Caco-2 (cell line): ENCODE results near the gene DYNAP. TPM values are rescaled to one million over a fixed set of nuclear protein-coding genes. Genes with fewer than 3 reads are reported as not detected.
A peak's percentile ranks its signal among the peaks of the same experiment; 100 is the strongest.

Source experiments
- BruUV-seq: library from RNA; stranded (reverse); fragments of 400-500 nt; replicated peaks from 2 replicates; lab custom pipeline; 2021; lab: Mats Ljungman, UMichigan
- CTCF ChIA-PET: fragments of 300-600 bp; sonication (Branson Sonifier 250); formaldehyde crosslinking; loops from one replicate; lab custom pipeline; 2022; ENCODE audit warnings: antibody characterized with exemption; lab: Charles Lee
- POLR2A ChIA-PET: fragments of 300-600 bp; sonication (Branson Sonifier 250); formaldehyde crosslinking; loops from one replicate; lab custom pipeline; 2022; ENCODE audit warnings: antibody characterized with exemption; lab: Charles Lee
- DNase-seq, 2 experiments: peaks; one replicate each; pipeline versions ENCODE4 v3.0.0 to v3.0.0-alpha.2; 2020 to 2022
- H3K27me3 ChIP-seq: replicated peaks from 2 replicates; pipeline ENCODE4 v1.6.0; 2011; ENCODE audit warnings: low read length; ENCODE audit not compliant: control insufficient read depth, insufficient read depth
- H3K36me3 ChIP-seq: 2 replicates; pipeline ENCODE4 v1.5.1; 2011; ENCODE audit warnings: low read length; ENCODE audit not compliant: control insufficient read depth, insufficient read depth
- H3K4me1 ChIP-seq: fragments of 250-450 bp; sonication (Bioruptor Pico); 2 replicates; pipeline ENCODE4 v1.5.1; 2020; ENCODE audit warnings: mild to moderate bottlenecking
- H3K4me3 ChIP-seq: 2 replicates; pipeline ENCODE4 v1.5.1; 2011; ENCODE audit warnings: low read depth, mild to moderate bottlenecking, control low read depth, low read length
- H3K9me3 ChIP-seq: fragments of 250-450 bp; sonication (Bioruptor Pico); 2 replicates; pipeline ENCODE4 v1.5.1; 2020; ENCODE audit warnings: mild to moderate bottlenecking, moderate library complexity
- H3K27ac Mint-ChIP-seq: one replicate; pipeline ENCODE4 v1.8.0; 2022; ENCODE audit warnings: mixed read lengths; ENCODE audit not compliant: unreplicated experiment
- H3K27me3 Mint-ChIP-seq: one replicate; pipeline ENCODE4 v1.8.0; 2022; ENCODE audit warnings: mixed read lengths; ENCODE audit not compliant: insufficient read depth, unreplicated experiment
- H3K36me3 Mint-ChIP-seq: one replicate; pipeline ENCODE4 v1.8.0; 2022; ENCODE audit warnings: mild to moderate bottlenecking, mixed read lengths; ENCODE audit not compliant: insufficient read depth, unreplicated experiment
- H3K4me1 Mint-ChIP-seq: one replicate; pipeline ENCODE4 v1.8.0; 2022; ENCODE audit warnings: low read depth, mixed read lengths; ENCODE audit not compliant: unreplicated experiment
- H3K4me3 Mint-ChIP-seq: one replicate; pipeline ENCODE4 v1.8.0; 2022; ENCODE audit warnings: mild to moderate bottlenecking, moderate library complexity, mixed read lengths; ENCODE audit not compliant: unreplicated experiment
- H3K9me3 Mint-ChIP-seq: one replicate; pipeline ENCODE4 v1.8.0; 2022; ENCODE audit warnings: mixed read lengths; ENCODE audit not compliant: unreplicated experiment
- CTCF ChIP-seq, 2 experiments: fragments of 200-600 bp in 1 of 2; IDR thresholded peaks; 1 replicate in 1 of 2; 2 replicates in 1 of 2; pipeline versions ENCODE4 v1.5.1 to v1.8.0; 2011 to 2022; ENCODE audit warnings: antibody characterized with exemption in 1 of 2, control low read depth in 1 of 2, inconsistent platforms in 1 of 2, low read depth in 1 of 2, low read length in 1 of 2, mild to moderate bottlenecking in 1 of 2, moderate library complexity in 1 of 2; ENCODE audit not compliant: insufficient read depth in 1 of 2, severe bottlenecking in 1 of 2, unreplicated experiment in 1 of 2
- intact Hi-C: fragments of 100-400 bp; cut with micrococcal nuclease; formaldehyde crosslinking; loops from one replicate; pipeline ENCODE4 v1.10.0; 2022; ENCODE audit not compliant: unreplicated experiment
- total RNA-seq: library from RNA; stranded (reverse); gene quantifications from 2 replicates; pipeline ENCODE4 v1.2.3, GENCODE V29; 2022

DYNAP gene
- total RNA-seq, 1 experiment from 2014 or later = not detected

DNA sequence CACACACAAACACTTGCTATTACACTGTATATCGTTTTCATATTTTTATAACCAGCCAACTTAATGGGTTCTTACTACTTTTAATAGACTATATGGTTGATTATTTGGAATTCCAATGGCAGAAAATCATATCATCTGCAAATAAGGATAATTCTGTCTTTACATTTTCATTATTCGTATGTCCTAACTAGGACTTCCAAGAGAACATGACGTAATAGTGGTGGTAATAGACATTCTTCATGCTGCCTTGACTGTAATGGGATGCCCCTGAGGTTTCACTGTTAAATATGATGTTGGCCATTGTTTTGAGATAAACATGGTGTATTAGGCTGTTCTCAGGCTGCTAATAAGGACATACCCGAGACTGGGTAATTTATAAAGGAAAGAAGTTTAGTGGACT lies 45.2 kb downstream of the DYNAP start:
- no peak for DNase-seq
- no TSS peak for BruUV-seq
- ChIA-PET CTCF (no interaction called here), POLR2A (no interaction called here)
- Mint-ChIP-seq H3K9me3 (no peaks in the 10 kb centered on the region), H3K36me3 (no peaks in the 10 kb centered on the region), H3K4me1 (no peaks in the 10 kb centered on the region), H3K27me3 (no peaks in the 10 kb centered on the region), H3K27ac (no peak overlapping the region), H3K4me3 (no peak overlapping the region)
- intact Hi-C loops = no loop called here
- Histone ChIP-seq H3K4me3 (no peak overlapping the region), H3K36me3 (no peaks in the 10 kb centered on the region), H3K9me3 (no peaks in the 10 kb centered on the region), H3K27me3 (no peaks in the 10 kb centered on the region), H3K4me1 (no peaks in the 10 kb centered on the region)
- TF ChIP-seq CTCF (IDR thresholded peaks at IDR 0.05; ENCODE audit: insufficient read depth in 1 of 2, low read depth in 1 of 2, low read length in 1 of 2, severe bottlenecking in 1 of 2, unreplicated experiment in 1 of 2) = no peak

DNA sequence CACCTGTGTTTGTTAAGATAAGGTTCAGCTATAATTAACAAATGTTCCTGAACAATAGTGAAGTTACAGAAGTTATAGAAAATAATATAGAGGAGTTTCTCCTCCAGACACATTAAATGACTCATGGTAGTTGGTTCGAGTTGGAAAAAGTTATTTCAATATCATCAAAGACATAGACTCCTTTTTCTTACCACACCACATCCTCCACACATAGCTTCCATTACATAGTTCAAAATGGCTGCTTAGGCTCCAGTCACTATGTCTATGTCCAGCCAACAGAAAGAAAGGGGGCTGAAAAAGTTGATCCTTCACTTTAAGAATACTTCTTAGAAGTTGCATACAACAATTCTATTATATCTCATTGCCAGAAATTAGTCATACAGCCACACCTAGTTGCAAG lies 50.7 kb downstream of the DYNAP start:
- no peaks in the 10 kb centered on the region for H3K27me3 ChIP-seq
- Mint-ChIP-seq H3K27me3 (no peaks in the 10 kb centered on the region), H3K36me3 (no peaks in the 10 kb centered on the region), H3K9me3 (no peaks in the 10 kb centered on the region), H3K4me3 (no peak overlapping the region), H3K27ac (no peak overlapping the region), H3K4me1 (no peaks in the 10 kb centered on the region)
- BruUV-seq = no TSS peak
- CTCF ChIA-PET = no interaction called here
- H3K4me3 ChIP-seq = no peak overlapping the region
- POLR2A ChIA-PET = no interaction called here
- no peak for DNase-seq
- no peaks in the 10 kb centered on the region for H3K4me1 ChIP-seq
- no peaks in the 10 kb centered on the region for H3K36me3 ChIP-seq
- TF ChIP-seq CTCF (IDR thresholded peaks at IDR 0.05; ENCODE audit: insufficient read depth in 1 of 2, low read depth in 1 of 2, low read length in 1 of 2, severe bottlenecking in 1 of 2, unreplicated experiment in 1 of 2) = no peak
- intact Hi-C loops = no loop called here
- H3K9me3 ChIP-seq = no peaks in the 10 kb centered on the region

- H3K36me3 Mint-ChIP-seq = no peaks in the 10 kb centered on the region
- Histone ChIP-seq H3K9me3 (no peaks in the 10 kb centered on the region), H3K4me1 (no peaks in the 10 kb centered on the region), H3K27me3 (no peaks in the 10 kb centered on the region), H3K36me3 (no peaks in the 10 kb centered on the region), H3K4me3 (no peak overlapping the region)
- no TSS peak for BruUV-seq
- no peaks in the 10 kb centered on the region for H3K9me3 Mint-ChIP-seq
- no peak overlapping the region for H3K27ac Mint-ChIP-seq
- CTCF ChIA-PET = no interaction called here
- intact Hi-C loops = loop anchor here (1.0 kb wide), 1 partner anchor 203 kb away; no protein-coding TSS in a partner anchor
- no peak overlapping the region for H3K4me3 Mint-ChIP-seq
- peak; percentile 37 to 42 for DNase-seq
- POLR2A ChIA-PET = no interaction called here
- TF ChIP-seq CTCF (IDR thresholded peaks at IDR 0.05; ENCODE audit: insufficient read depth in 1 of 2, low read depth in 1 of 2, low read length in 1 of 2, severe bottlenecking in 1 of 2, unreplicated experiment in 1 of 2) = peak; percentile 53
- H3K27me3 Mint-ChIP-seq = no peaks in the 10 kb centered on the region
- H3K4me1 Mint-ChIP-seq = no peaks in the 10 kb centered on the region
Observed at GRCh38 chr18:54647176-54647575, 56.1 kb downstream of the DYNAP start.

Other genes starting within 250 kb of the DYNAP start
- not detected in 2 replicates for gene STARD6, start 233.4 kb upstream of the DYNAP start, total RNA-seq
- gene C18orf54, start 233.3 kb upstream of the DYNAP start, total RNA-seq = 5.5 and 7.2 TPM in 2 replicates
- gene RAB27B, start 237.2 kb downstream of the DYNAP start, total RNA-seq = 0.32 and 0.42 TPM in 2 replicates